K562 (cell line): ENCODE measurements around the gene MAEL. TPM values are rescaled to one million over a fixed set of nuclear protein-coding genes. Genes with fewer than 3 reads are reported as not detected.
A peak's percentile ranks its signal among the peaks of the same experiment; 100 is the strongest.

Source experiments
- CTCF ChIP-seq, 3 experiments: IDR thresholded peaks in 2 of 3; conservative IDR thresholded peaks in 1 of 3; 2 replicates each; pipeline ENCODE4 v1.5.1; 2011 to 2012; ENCODE audit warnings: low read length in 3 of 3, mild to moderate bottlenecking in 3 of 3, control low read depth in 2 of 3, improper control_type of control experiment in 1 of 3, inconsistent platforms in 1 of 3, low read depth in 1 of 3, mixed read lengths in 1 of 3, moderate library complexity in 1 of 3; ENCODE audit not compliant: insufficient read depth in 2 of 3
- E2F6 ChIP-seq, 2 experiments: IDR thresholded peaks; 2 replicates each; pipeline ENCODE4 v1.6.1; 2011; ENCODE audit warnings: borderline replicate concordance in 1 of 2, control low read depth in 1 of 2, low read depth in 1 of 2, low read length in 1 of 2, mild to moderate bottlenecking in 1 of 2, mixed read lengths in 1 of 2, moderate library complexity in 1 of 2; ENCODE audit not compliant: insufficient read depth in 1 of 2, insufficient read length in 1 of 2, poor library complexity in 1 of 2, severe bottlenecking in 1 of 2; ENCODE audit errors: extremely low read depth in 1 of 2
- GATAD2B ChIP-seq: fragments of 450-650 bp; IDR thresholded peaks from 2 replicates; pipeline ENCODE4 v1.6.1; 2017; ENCODE audit warnings: mild to moderate bottlenecking, borderline replicate concordance
- MTA3 ChIP-seq: fragments of 450-650 bp; formaldehyde crosslinking; IDR thresholded peaks from 2 replicates; pipeline ENCODE4 v1.6.1; 2017; ENCODE audit warnings: mild to moderate bottlenecking, borderline replicate concordance
- VEZF1 ChIP-seq: fragments of 200-800 bp; sonication (Bioruptor generic); IDR thresholded peaks from 2 replicates; pipeline ENCODE4 v1.6.1; 2017; ENCODE audit warnings: missing genetic modification characterization, missing compliant biosample characterization
- polyA plus RNA-seq, 8 experiments: library from polyadenylated mRNA; depleted of rRNA in 4 of 8; stranded (reverse) in 5 of 8; unstranded in 3 of 8; fragments of >200 nt; fragmentation: Nextera tagmentation in 2 of 8; fragmentation: Illumina TruSeq in 1 of 8; extraction: Ambion mirVana in 2 of 8; extraction: Trizol in 1 of 8; gene quantifications; 2 replicates each; pipeline versions ENCODE4 v1.2.1 to v1.2.3, GENCODE V29; 2011 to 2014; ENCODE audit warnings: inconsistent platforms in 1 of 8, missing spikeins in 1 of 8
- total RNA-seq, 7 experiments: library from RNA; depleted of rRNA in 6 of 7; stranded (reverse); fragments of >200 nt in 6 of 7; fragmentation: Illumina TruSeq in 2 of 7; extraction: Trizol in 2 of 7; gene quantifications; 2 replicates each; pipeline versions ENCODE4 v1.2.1 to v1.2.3, GENCODE V29; 2011 to 2021; ENCODE audit warnings: low replicate concordance in 1 of 7

MAEL gene
- total and polyA plus RNA-seq, 9 of the 15 experiments (the other 6 are each of a cell fraction or from before 2014, with no cell fraction given): 0.11 to 1.9 (median 0.75) TPM

- TF ChIP-seq MTA3 (peak; percentile 60; the same call in 1 of the 2 replicates), GATAD2B (peak; percentile 74), VEZF1 (peak; percentile 47; the same call in 1 of the 2 replicates), CTCF (IDR thresholded peaks at IDR 0.05 in 2 of 3, conservative IDR thresholded peaks at IDR 0.05 in 1 of 3; ENCODE audit: insufficient read depth in 2 of 3, low read depth in 1 of 3, low read length in 3 of 3) (peak in 2 of 3 experiments; percentile 19 to 40; a peak in 2 of 6 replicates), E2F6 (IDR thresholded peaks at IDR 0.05; ENCODE audit: borderline replicate concordance in 1 of 2, extremely low read depth in 1 of 2, insufficient read depth in 1 of 2, insufficient read length in 1 of 2, low read depth in 1 of 2, low read length in 1 of 2, poor library complexity in 1 of 2, severe bottlenecking in 1 of 2) (peak; percentile 47 to 90)
Measured at GRCh38 chr1:166975361-166976129, 13.5 kb upstream of the MAEL start, which contains the start of gene ILDR2 (continued).
